ENCODE data around the gene PAK5. TPM values are rescaled to one million over a fixed set of nuclear protein-coding genes. Genes with fewer than 3 reads are reported as not detected.
A peak's percentile ranks its signal among the peaks of the same experiment; 100 is the strongest.

Gene PAK5
- total RNA-seq, 1 donor from 2014 or later, result not detected

- peak; percentile 12 to 27 for DNase-seq (ENCODE audit: low read depth in 2 of 2)
Measured at GRCh38 chr20:9617940-9618339, 220.9 kb downstream of the PAK5 start.

DNA sequence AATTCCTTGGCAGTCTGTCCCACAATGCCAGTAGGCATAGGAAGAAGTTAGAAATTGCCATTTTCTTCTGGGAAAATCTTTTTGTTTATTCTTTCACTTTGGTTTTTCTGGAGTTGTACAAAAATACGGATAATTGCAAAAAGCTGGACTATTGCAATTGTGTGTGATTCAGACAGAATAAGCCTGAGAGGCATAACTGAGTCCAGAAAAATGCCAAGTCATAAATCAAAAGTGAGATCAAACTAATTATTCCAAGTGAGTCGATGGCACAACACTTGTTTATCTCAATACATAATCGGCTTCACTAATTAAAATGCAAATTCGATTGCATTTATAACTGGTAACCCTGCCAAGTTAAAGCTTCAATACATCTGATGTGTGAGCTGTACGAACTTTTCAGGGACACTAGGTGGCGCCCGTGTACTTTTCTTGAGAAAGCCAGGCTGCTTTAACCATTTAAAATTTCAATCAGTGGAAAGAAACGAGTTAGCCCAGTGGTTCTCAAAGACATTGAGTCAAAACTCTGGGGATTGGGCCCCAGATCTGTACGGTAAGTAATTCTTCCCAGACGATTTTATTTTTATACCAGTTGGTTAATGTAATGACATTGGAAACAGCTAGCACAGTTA is 221.9 kb downstream of the PAK5 start:
- DNase-seq (ENCODE audit: low read depth in 2 of 2), result peak; percentile 70 to 81

DNA sequence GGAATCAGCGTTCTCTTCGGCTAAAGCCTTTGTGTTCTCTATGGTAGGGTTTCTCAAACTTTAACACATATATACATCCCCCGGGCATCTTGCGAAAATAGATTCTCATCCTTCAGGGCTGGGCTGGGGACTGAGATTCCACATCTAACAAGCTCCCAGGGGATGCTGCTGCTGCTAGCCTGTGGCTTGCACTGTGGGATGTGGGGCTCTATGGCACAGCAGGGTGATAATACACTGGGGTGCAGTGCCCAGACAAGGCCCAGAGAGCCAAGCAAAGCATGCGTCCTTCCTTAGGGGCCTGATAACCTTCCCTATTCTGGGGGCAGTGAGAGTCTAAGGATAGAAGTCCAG is 222.4 kb downstream of the PAK5 start:
- no peak for DNase-seq (ENCODE audit: low read depth in 2 of 2)

DNA sequence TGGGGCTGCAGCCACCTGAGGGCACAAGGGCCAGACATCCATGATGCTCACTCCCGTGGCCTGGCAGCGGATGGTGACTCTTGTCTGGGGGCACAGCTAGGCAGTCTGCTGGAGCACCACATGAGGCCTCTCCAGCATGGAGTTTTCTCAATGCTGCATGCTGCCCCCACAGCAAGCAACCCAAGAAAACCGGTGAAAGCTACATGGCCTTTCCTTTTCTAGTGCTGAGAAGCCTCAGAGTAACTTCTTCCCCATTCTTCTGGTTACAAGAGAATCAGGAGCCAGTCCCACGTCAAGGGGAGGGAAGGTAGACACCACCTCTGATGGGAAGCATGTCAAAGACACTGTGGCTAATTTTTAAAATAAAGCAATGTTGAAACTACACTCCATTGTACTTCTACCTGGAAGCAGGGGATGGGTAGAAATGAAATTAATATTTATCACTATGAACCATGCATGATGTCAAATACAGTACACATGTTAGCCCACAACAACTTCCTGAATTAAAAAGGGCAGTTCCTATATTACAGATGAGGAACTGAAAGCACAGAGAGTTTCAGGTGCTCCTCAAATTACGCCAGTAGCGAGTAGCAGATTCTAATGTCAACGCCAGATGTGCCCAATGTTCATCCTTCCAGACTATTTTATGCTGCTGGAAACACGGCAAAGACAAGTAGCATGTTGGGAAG is 223.0 kb downstream of the PAK5 start:
- no peak for DNase-seq (ENCODE audit: low read depth in 2 of 2)

GRCh38 chr20:9615118-9615517 is 223.8 kb downstream of the PAK5 start:
- DNase-seq (ENCODE audit: low read depth in 2 of 2), result no peak

DNA sequence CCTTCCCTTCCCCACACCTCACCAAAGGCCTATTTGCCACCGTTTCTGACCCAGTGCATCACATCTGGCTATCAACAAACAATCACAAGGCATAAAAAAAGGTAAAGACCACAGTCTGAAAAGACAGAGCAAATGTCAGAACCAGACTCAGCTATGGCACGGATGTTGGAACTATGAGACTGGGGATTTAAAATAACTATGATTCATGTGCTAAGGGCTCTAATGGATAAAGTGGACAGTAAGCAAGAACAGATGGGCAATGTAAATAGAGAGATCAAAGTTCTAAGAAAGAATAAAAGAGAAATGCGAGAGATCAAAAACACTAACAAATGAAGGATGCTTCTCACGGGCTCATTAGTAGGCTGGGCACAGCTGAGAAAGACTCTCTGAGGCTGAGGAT is 225.0 kb downstream of the PAK5 start:
- no peak for DNase-seq (ENCODE audit: low read depth in 2 of 2)

DNA sequence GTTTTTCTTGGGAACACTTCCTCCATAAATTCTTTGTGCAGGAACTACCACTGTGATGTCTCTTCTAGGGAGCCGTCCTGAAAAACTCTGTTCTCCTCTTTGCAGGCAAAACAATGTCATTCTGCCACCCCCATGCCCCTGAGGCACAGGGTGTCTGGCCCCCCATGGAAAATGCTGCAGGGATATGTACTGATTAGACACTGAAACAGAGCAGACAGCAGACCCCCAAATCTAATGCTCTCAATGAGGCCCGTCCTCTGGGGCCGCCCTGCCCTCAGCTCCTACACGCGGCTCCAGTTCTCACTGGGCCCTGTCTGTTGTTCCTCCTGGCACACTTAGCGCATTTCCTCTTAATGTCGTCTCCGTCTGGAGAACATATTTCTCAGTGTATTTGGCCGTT is 227.0 kb downstream of the PAK5 start:
- no peak for DNase-seq (ENCODE audit: low read depth in 2 of 2)

GRCh38 chr20:9610665-9611064 is 228.2 kb downstream of the PAK5 start:
- no peak for DNase-seq (ENCODE audit: low read depth in 2 of 2)

- peak; percentile 67 to 73 for DNase-seq (ENCODE audit: low read depth in 2 of 2)
Measured at GRCh38 chr20:9609887-9610502, 228.9 kb downstream of the PAK5 start.

GRCh38 chr20:9608639-9609340 is 230.1 kb downstream of the PAK5 start:
- DNase-seq (ENCODE audit: low read depth in 2 of 2), result no peak

GRCh38 chr20:9602847-9603183 is 236.1 kb downstream of the PAK5 start:
- DNase-seq (ENCODE audit: low read depth in 2 of 2), result no peak

DNA sequence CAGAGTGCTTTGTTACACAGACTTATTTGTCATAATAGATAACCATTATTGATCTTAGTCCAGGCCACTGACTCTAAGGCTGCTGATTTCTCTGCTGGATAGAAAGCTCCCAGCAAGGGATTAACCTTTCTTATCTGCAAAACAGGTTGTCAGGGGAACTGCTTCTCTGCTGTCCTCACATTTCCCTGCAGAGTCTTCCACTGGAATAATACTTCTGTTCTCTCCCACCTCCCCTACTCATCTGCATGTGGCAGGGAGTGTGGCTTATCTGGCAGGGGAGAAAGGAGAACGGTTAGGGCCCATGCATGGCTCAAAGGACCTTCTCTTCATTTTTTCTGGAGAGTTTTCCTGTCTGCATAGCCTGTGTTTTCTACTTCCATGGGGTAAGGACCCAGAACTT is 238.3 kb downstream of the PAK5 start:
- no peak for DNase-seq (ENCODE audit: low read depth in 2 of 2)

GRCh38 chr20:9597547-9597946 is 241.3 kb downstream of the PAK5 start:
- no peak for DNase-seq (ENCODE audit: low read depth in 2 of 2)

GRCh38 chr20:9595763-9596162 is 243.1 kb downstream of the PAK5 start:
- no peak for DNase-seq (ENCODE audit: low read depth in 2 of 2)

- no peak for DNase-seq (ENCODE audit: low read depth in 2 of 2)
Measured at GRCh38 chr20:9594284-9594875, 244.5 kb downstream of the PAK5 start.

DNA sequence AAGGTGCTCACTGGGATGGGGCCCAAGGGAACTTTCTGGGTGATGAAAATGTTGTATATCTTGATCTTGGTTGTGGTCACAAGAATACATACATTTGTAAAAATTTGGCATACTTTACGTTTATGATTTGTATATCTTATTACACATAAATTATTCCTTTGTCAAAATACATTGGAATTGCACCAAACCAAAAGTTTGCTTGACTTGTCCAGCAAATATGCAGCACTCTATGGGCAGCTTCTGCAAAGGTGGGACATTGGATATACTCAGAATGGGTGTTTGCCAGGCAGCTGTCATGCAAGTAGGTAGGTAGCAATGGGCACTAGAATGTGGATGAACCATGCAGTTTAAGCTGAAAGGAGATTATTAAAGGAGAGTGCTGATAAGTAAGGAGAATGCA is 246.5 kb downstream of the PAK5 start:
- DNase-seq (ENCODE audit: low read depth in 2 of 2), result no peak

DNA sequence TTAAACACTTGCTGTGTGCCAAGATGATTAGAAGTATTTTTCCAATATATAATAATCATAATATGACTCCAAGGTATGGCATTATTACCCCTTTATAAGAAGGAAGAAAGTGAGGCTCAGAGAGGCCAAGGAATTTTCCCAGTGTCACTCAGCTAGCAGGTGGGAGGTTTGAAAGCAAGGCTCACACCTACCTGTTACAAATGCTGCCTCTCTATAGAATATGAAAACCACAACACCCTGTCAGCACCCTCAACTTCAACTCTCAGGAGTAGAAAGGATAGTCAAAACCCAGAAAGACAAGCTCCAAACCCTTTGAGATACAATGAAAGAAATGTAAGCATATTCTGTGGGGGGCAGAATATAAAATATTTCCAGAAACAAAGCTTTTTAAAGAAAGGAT is 247.8 kb downstream of the PAK5 start:
- DNase-seq (ENCODE audit: low read depth in 2 of 2), result no peak

GRCh38 chr20:9590189-9590588 is 248.7 kb downstream of the PAK5 start:
- peak; percentile 11 to 13 for DNase-seq (ENCODE audit: low read depth in 2 of 2)

DNA sequence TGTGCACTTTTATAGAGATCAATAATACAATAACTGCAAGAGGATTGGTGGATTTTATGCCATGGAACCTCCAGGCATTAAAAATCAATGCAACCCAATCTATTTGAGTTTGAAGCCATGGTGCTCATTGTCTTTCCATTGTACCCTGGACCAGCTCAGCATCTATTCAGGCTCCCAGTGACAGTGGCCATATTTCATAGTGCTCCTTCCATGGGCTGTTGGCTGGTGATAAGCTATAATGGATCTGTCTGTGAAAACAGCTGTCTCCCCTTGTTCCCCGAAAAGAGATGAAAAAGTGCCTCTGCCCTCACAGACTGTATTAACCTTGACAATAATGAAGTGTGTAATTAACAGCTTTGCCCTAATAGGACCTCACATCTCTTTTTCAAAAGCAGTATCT is 250.2 kb downstream of the PAK5 start:
- DNase-seq (ENCODE audit: low read depth in 2 of 2), result no peak

DNA sequence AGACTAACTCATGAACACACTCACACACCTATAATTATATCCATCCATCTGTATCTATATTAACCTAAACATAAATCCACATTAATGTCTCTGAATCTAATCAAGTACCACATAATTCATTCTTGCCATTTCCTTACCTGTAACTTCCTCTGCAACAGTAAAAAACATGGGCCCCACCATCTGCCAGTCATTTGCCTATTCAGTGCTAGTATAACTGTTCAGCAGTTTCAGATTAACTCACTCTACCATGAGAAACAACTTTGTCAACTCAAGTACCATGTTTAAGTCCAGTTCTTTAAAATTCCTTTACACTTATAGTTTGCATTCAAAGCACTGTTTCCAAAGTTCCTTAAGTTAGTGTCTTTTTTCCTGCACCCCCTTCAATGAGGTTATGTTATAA is 255.7 kb downstream of the PAK5 start:
- DNase-seq (ENCODE audit: low read depth in 2 of 2), result no peak

DNA sequence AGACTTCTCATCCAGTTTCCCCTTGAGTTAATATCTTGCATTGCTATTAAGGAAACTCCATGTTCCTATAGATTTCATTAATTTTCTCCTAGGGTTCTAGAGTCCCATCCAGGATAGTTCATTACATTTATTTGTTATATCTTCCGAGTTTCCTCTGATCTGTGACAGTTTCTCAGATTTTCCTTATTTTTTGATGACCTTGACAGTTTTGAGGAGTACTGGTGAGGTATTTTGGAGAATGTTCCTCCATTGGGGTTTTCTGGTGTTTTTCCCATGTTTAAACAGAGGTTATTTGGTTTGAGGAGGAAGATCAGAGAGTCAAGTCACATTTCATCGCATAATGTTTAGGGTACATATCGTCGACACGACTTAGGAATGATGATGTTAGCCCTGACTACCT is 256.7 kb downstream of the PAK5 start:
- DNase-seq (ENCODE audit: low read depth in 2 of 2), result no peak

- no peak for DNase-seq (ENCODE audit: low read depth in 2 of 2)
Measured at GRCh38 chr20:9581509-9581908, 257.4 kb downstream of the PAK5 start.

Data from lung microvascular endothelial cell (primary cell).